ENCODE data around the gene TSTD1. TPM values are rescaled to one million over a fixed set of nuclear protein-coding genes. Genes with fewer than 3 reads are reported as not detected.
"Not testable (repeated sequence)": the region's sequence is repeated elsewhere in the genome, so short reads cannot be mapped to it uniquely, and the experiment has no call there.

TSTD1 gene
- polyA plus RNA-seq, 4 donors, result 44.6 to 80.5 (median 47.9) TPM

DNA sequence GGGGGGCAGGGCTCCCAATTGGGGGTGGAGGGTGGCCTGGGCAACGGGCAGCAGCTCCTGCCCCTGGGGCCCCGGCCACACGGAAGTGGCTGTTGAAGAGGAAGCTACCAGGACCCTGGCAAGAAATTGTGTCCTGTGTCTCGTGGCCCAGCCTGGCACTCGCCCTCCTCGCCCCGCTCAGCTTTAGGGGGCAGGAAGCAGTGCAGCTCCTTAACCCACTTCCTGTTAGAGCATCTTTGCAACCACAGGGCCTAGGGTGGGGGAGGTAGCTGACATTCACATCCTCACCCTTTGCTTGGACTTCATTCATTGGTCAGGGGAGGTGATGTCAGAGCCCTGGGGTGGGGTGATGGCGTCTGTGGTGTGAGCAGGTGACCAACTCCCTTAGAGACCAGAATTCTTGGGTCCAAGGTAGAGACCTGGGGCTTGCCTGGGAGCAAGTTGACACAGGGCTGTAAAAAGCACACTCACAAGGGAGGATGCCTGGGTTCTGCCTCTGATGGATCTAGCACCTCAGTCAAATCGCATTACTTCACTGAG, 31.0 kb upstream of the TSTD1 start, which contains the start of gene ARHGAP30:
Gene ARHGAP30 (minus strand): TSS at position 161 of the 540 bp plus-strand sequence. CDS start 267 bp downstream, outside the sequence.
- no peak for DNase-seq (ENCODE audit: low read depth in 4 of 4, low spot score in 3 of 4)

DNA sequence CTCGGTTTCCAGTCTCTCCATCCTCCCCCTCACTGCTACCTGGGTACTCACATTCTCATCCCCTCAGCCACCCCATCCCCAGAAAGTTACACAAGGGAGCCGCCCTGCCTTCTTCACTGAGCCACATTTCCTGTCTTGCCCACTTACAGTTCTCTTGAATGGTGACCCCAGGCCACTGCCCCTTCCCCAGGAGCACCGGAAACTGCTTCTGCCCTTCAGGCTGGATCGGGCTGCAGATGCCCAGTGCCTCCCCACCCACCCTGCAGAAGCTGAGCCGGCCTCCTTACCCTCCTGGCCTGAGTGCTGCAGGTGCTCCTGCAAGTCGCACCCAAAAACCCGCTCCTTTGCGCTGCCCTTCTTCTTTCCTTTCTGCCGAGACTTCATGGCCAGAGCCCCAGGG, 30.5 kb upstream of the TSTD1 start:
- no peak for DNase-seq (ENCODE audit: low read depth in 4 of 4, low spot score in 3 of 4)

DNA sequence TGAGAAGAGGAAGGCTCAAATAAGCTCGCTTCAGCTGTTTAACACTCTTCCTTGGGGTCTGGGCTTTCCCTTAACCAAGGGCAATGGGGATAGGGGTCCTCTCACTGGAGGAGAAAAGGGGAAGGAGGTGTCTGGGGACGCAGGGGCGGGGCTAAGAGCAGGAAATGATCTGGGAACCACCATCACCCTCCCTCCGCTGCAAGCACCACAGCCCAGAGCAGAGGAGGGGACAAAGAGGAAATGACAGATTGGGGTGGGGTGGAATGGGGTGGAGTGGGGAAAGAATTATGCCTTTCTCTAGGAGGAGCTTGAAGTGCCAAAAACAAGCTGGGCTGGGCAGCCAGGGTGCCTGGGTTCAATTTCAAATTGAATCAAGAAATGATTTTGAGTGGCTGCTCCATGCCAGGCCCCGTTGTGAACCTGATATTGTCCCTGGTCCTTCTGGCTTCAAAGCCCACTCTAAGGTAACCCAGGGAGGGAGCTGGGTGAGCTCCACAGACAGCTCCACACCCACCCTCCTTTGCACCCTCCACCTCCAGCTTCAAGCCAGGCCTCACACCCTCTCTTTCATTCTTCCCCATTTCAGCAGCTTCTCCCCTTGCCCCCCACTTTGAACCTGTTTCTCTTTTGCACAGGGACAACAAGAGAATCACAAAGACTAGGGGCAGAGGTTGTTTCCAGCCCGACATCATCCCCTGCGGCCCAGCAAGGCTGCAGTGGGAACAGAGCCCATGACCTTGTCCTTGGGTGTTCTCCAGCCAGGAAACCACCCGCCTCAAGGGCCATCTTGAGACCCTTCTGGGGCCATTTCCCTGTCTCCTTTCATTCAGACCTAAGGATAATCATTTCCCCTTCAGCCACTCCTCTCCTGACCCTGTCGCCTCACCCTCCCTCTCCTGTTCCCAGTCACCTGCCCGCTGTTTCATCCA, 29.8 kb upstream of the TSTD1 start:
- DNase-seq (ENCODE audit: low read depth in 4 of 4, low spot score in 3 of 4), result no peak

DNA sequence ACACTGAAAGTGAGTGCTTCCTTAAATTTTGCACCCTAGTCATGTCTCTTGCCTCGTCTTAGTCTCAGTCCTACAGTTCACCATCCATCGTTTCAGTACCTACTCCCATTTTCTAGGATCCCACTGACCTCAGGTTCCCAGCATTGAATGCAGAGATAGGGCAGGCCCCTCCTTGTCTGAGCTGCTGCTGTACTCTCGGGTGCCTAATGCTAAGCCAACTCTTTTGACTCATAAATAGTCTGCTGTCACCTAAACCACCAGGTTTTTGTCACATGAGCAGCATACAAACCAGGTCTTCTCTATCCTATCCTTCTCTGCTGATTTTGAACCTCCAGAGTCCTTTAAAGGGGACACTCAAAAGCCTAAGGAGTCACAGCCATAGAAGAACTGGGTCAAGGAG, 27.9 kb upstream of the TSTD1 start:
- DNase-seq (ENCODE audit: low read depth in 4 of 4, low spot score in 3 of 4), result no peak

DNA sequence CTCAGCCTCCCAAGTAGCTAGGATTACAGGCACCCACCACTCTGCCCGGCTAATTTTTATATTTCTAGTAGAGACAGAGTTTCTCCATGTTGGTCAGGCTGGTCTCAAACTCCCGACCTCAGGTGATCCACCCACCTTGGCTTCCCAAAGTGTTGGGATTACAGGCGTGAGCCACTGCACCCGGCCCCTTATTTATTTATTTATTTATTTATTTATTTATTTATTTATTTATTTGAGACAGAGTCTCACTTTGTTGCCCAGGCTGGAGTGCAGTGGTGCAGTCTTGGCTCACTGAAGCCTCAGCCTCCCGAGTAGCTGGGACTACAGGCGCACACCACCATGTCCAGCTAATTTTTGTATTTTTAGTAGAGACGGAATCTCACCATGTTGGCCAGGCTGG, 26.9 kb upstream of the TSTD1 start:
- not testable (repeated sequence) for DNase-seq (ENCODE audit: low read depth in 4 of 4, low spot score in 3 of 4)

DNA sequence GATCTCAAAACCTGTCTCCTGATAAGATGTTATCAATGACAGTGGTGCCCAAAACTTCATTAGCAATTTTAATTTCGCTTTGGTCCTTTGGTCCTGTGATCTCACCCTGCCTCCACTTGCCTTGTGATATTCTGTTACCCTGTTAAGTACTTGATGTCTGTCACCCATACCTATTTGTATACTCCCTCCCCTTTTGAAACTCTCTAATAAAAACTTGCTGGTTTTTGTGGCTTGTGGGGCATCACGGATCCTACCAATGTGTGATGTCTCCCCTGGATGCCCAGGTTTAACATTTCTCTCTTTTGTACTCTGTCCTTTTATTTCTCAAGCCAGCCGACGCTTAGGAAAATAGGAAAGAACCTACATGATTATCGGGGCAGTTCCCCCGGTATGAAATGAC, 25.2 kb upstream of the TSTD1 start:
- not testable (repeated sequence) for DNase-seq (ENCODE audit: low read depth in 4 of 4, low spot score in 3 of 4)

DNA sequence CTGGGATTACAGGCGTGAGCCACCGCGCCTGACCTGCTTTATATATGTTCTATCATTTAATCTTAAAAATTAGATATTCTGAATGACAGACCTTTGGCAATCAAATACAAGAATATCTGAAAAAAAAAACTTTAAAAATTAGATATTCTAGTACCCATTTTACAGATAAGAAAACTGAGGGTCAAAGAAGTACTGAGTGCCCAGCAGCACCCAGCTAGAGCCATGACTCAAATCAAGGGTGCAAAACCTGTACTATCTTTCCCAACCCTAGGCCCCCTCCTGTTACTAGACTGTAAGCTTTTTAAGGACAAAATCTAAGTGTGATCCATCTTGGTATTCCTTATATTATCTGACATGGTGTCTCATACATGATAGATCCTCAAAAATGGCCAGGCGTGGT, 22.7 kb upstream of the TSTD1 start:
- DNase-seq (ENCODE audit: low read depth in 4 of 4, low spot score in 3 of 4), result no peak

DNA sequence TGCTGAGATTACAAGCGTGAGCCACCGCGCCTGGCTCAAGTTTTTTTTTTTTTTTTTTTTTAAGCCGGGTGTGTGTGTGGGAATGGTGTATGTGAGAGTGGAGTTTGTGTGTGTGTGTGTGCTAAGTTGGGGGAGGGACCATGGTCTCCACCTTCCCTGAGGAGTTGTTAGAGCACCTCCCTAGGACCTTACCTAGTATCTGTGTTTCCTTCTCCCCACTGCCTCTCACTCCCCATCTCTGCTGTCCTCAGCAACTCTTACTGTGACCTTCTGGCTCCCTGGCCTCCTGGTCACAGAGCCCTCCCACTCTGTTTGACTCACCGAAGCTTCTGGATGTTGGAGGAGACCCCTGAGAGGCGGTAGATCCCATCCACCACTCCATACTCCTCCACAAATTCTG, 20.5 kb upstream of the TSTD1 start:
- no peak for DNase-seq (ENCODE audit: low read depth in 4 of 4, low spot score in 3 of 4)

DNA sequence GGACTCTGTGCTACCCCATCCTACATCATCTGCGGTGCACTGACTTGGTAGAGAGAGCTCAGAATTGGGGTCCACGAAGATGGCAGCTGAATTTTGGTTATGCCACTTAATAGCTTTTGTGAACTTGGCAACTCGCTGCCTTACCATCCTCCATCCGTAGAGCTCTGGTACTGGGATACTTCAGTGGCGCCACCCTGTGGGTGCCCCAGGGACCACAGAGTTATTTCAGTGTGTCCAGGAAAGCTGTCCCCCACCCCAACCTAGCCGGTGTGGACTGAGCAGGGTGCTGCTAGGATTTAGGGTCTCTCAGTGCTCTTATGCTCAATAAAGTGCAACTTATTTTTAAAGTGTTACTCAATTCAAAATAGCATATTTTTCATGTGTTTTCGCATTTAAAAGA, 16.0 kb upstream of the TSTD1 start:
- DNase-seq (ENCODE audit: low read depth in 4 of 4, low spot score in 3 of 4), result no peak

DNA sequence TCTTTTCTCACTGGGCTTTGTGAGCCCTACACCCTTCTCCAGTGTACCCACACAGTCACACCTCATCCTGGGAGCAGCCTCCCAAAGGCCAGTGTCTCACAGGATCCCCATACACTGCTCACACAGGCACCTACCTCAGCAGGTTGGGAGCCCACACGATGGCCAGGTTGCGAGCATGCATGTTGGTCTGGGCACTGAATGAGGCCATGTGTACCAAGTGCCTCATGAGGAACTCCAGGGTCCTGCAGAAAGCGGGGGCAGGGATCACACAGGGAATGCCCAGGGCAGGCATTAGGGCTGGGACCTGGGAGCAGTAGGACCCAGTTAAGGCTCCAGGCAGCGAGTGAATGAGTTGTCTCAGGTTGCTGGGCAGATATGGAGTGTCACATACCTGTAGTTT, 15.5 kb upstream of the TSTD1 start:
- DNase-seq (ENCODE audit: low read depth in 4 of 4, low spot score in 3 of 4), result no peak

DNA sequence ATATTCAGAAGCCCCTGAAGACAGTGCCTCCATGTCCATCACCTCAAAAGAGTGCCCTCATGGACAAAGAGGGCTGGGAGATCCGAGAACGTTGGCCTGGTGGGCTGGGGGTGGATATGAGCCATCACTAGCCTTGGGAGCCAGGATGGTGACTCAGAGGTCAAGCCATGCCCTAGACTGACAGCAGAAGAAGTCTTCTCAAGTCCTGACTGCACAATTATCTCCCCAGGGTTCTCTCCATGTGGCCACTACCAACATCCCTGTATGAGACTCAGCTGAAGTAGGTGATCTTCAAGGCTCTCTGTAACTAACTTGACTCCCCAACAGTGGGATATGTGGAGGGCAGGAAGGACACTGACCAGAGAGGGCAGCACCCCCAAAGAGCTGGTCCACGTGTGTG, 14.1 kb upstream of the TSTD1 start:
- no peak for DNase-seq (ENCODE audit: low read depth in 4 of 4, low spot score in 3 of 4)

DNA sequence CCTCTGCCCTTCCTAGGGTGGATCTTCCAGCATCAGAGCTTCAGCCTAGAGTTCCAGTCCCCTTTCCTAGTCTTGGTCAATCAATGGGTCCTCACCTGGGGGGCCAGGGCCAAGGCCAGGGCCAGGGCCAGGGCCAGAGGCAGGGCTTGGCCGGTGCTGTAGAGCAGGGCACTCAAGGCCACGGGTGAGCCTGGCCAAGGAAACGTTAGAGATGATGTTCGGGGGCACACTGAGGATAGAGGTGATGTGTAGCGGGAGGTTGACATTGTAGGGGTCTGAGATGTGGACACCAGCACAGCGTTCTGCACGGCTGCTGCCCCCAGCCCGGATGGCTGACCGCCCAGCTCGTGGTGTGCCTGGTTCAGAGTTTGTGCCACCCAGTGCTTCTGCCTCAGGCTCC, 12.5 kb upstream of the TSTD1 start:
- no peak for DNase-seq (ENCODE audit: low read depth in 4 of 4, low spot score in 3 of 4)

DNA sequence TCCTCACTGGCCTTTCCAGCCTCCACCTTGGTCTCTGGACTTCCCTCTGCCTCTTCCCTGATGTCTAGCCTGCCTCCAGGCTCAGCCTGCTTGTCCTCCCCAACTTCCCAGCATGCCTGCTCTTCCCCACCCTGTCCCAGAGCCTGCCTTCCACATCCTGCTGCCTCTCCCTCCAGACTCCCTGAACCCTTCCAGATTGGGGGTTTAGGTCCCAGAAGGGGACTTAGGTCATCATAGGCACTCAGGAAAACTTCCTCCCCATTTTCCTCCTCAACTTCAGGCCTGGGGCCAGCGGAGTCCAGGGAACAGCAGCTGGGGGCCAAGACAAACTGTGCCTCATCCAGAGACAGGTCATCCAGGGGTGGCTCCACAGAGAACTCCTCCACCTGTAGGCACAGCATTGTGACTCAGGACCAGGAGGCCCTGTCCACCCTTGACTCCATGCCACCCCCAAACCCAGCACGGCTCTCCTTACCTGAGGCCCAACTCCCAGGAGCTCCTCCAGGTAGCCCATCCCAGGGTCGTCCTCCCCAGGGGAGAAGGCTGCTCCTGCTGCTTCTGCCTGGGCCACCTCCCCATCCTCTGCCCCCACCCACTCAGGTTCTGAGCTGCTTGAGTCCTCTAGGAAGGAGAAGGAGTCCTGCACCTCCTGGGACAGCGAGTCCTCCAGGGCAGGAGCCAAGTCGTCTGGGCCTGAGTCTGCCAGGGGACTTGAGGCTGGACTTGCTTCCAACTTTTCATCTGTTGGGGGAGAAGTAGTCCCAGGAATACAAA, 10.4 kb upstream of the TSTD1 start:
- no peak for DNase-seq (ENCODE audit: low read depth in 4 of 4, low spot score in 3 of 4)

DNA sequence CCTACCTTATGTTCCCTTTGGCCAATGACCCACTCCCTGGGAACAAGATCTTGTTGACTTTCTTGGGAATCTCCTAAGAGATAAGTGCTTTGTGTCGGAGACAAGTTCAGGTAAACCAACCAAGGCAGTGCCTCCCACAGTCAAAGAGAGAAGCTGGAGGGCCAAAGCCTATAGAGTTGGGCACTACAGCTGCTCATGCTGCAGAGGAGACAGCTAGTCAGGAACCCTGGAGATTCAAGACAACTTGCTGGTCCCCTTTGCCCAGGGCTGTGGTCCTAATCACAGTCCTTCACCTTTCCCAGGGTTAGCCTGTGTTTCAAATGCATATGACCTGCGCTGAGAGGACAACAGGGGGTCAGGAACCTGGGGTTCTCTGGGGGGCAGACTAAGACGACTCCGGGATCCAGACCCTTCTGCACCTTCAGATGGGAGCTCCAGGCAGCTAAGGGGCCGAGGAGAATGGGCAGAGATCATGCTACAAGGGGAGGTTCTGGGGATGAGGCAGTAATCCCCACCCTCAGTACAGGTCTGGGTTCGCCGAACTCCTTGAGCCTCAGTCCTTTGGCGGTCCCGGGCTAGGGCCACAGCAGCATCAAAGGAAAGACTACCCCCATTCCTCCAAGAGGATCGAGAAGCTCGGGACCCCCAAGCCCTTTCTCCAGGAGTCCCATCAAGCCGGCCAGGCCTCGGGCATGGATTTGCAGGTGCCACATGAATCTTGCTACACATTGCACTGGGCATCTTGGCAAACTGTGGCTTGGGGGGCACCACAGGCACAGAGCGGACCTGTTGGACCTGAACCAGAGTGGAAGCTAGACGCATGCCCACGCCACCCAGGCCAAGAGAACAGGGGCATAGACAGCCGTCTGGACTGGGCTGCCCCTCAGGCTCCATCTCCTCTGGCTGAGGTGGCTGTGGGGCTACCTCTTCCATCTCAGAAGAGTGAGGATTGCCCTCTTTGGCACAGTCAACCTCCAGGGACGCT, 9.0 kb upstream of the TSTD1 start:
- DNase-seq (ENCODE audit: low read depth in 4 of 4, low spot score in 3 of 4), result no peak

DNA sequence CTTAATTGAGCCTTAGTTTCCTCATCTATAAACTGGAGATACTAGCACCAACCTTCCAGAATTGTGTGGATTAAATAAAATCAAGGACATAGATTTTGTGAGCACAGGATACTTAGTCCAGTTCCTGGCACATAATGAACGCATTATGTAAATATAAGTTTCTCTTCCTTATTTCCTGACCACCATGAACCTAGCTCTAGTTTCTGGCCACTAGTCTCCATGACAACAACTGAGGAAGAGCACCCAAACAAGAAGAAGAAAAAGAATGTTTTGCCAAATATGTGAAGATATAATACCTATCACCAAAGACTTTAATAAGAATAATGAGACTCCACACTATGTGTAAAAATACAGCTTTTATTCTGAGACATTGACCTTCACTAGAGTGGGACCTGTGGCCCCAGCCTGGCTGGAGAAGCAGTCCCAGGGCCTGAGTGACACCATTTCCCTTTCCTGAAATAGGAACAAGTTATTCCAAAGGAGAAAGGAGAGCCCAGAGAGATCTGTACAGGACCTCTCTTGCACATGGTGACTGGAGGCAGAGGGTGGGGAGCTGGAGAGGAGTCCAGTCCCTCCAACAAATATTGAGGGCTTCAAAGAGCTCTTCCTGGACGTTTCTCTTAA, 8.0 kb upstream of the TSTD1 start:
- no peak for DNase-seq (ENCODE audit: low read depth in 4 of 4, low spot score in 3 of 4)

DNA sequence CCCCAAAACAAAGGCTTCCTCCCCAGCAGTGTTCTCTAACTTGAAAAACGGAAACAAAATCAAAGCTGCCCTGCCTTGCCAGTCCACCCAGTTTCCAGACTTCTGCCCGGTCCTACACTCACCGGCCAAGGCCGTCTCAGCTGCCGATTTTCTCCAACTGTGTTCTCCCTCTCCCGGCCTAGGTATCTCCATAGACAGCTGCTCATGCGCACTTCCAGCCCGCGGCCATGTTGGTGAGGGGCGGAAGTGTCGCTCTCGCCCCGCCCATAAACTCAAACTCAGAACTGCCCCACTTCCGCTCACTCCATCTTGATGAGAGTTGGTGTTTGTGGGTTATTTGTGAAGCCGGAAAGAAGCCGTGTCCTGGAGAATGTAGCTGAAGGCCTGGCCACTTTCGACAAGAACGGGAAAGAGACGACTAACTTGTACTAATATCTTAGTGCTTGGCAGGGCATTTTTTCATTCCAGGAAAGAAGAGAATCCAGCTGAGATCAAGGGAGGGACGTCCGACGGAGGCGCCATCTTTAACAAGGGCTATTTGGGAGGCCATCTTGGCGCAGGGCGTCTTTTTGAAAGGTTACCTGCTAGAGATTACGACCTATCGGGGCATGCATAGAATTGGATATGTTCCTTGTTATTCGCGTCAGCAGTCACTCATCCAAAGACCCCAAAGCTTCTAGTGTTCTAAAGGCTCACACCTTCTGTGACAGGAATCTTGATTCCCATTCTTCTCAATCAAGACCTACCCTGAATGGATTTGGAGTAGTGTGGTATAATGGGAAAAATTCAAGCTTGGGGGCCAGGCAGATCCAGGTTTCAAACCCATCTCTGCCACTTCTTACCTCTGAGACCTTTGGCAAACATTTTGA, 7.2 kb upstream of the TSTD1 start, which contains the start of gene USF1:
Gene USF1 (minus strand): TSS at position 242 of the 869 bp plus-strand sequence. CDS start 2,702 bp downstream, outside the sequence.
- peak; percentile 96 to 99 (median 96) for DNase-seq (ENCODE audit: low read depth in 4 of 4, low spot score in 3 of 4)

DNA sequence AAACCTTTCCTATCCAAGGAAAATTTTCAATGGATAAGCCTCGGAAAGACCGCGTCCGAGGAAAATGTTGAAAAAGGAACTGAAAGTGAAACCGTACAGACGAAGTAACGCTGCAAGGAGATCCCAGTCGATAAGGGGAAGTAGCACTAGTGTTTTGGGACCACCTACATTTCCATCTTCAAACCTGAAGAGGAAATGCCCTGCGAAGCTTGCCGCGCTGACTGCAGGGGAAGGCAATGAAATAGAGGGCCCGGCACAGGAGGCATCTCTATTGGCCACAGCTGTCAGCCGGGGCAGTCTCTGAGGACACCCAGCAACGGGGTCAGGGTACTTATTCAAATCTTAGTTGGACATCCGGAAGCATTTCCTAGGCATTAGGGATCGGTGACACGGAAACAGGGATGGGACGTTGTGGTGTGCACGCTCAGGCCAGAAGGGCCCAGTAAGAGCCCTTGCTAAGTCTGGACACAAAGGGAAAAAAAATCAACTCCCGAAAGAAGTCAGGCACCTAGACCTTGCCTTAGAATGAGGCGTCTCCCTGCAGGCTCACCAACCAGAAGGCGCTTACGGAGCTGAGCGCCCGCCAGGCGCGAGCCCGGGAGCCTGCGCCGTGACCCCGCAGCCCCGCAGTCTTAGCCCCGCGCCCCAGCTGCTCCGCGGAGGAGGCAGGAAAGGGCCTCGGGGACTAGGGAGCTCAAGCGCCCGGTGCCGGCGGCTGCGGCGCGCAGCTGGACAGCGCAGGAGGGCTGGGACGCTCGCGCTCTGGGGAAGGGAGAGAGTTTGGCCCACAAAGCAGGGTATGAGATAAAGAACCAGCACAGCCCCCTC, 6.4 kb upstream of the TSTD1 start:
- peak; percentile 33 to 52 (median 48) for DNase-seq (ENCODE audit: low read depth in 4 of 4, low spot score in 3 of 4)

DNA sequence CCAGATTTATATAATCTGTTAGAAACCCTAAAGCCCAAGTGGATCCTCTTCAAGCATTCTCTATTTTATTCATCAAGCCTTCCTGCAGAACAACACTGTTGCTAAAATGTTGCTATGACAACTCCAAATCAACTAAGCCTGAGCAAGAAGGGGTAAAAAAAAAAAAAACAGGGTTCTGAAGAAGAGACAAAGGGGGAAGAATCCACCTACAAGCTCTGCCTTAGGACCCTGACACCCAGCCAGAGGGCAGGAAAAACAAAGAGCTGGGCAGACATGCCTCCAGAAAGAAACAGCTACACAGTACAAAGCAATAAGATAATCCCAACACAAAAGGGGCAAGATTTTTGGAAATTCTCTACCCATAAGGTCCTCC, 5.8 kb upstream of the TSTD1 start:
- DNase-seq (ENCODE audit: low read depth in 4 of 4, low spot score in 3 of 4), result no peak
